Measurements from ENCODE around the gene TLE4.

The TLE4 gene

DNA sequence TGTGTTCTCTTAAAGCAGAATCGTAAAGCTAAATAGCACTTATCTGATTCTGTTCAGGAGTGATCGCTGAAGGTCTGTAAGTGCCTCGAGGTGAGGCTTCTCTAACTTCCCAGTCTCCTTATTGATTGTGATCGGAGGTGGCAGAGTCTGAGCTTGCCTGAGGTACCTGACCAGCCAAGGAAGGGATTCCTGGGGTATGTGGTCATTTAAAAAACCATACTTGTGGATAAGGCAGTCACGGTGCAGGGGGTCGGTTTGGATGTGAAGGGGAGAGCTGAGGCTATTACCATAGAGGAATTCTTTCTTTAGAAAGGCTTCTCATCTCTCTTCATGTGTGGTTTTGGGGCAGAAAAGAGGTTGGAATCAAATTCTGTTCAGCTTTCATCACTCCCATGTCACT is 193.7 kb downstream of the TLE4 start:
- in situ Hi-C loops (cut with MboI; ENCODE audit: low sequenced_read_pairs) = no loop called here

DNA sequence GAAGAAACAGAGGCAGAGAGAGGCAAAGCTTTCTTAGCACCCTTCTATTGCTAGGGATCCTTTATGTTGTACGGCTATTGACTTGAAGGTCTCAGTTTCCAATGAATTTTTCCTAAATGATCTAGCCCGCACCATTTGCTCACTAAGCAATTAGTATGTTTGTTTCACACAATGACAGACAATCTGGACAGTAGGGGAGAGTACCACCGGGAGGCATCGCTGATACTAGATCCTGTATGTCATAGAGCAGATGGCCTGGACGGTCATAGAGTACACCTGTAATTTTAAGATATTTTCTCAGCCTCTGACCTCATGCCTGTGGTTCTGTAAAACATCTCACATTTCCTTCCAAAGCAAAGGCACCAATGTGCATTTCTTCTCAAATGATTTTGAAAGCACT is 194.3 kb downstream of the TLE4 start:
- in situ Hi-C loops (cut with MboI; ENCODE audit: low sequenced_read_pairs) = no loop called here

DNA sequence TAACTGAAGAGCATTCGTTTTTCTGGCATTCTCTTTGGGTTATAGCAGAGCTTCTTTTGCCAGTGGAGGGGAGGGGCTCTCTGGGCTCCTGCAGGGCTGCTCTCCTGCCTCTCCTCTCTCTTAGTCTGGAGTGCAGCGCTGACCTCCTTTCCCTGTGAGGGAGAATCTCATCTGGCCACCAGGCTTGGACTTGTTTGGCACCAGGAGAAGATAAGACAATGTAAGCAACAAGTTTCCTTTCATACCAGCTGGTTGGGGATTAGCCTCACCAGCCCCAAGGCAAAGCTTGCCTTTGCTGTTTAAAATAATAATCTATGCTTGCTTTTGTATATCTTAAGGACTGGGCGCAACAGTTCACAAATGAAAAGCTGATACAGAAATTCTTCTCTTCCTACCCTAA is 196.4 kb downstream of the TLE4 start:
- in situ Hi-C loops (cut with MboI; ENCODE audit: low sequenced_read_pairs) = no loop called here

DNA sequence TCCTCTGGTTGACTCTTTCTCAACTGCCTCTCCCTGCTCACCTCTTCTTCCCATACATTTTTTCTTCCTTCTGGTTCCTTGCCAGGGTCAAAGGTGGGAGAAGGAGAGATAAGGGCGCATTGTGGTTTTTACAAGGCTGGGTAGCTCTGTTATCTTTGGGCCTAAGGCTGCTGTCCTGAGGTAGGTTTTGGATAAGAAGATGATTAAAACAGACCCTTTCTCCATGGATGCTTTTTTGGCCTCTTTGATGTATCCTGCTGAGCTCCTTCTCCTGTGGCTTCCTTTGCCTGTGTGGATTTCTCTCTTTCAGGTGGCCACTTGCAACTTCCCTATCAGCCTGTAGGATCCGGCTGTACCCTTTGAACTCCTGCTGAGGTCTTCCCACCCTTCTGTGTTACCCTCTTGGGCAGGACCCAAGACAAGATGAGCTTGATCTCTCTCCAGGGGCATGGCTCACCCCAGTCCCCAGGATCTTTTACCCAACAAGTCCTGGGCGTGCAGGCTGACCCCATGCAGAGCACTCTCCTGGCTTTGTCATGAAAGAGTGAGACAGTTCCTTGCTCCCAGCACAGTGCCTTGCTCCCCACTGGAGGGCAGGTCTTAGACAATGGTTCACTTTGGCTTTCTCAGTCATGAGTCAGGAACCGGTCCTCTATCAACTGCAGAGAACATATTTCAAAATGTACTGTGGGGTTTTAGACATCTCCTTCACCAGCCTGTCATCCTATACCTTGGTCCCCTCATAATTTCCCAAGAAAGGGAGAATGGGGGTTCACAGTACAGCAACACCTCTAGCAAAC is 197.9 kb downstream of the TLE4 start:
- in situ Hi-C loops (cut with MboI; ENCODE audit: low sequenced_read_pairs) = no loop called here

DNA sequence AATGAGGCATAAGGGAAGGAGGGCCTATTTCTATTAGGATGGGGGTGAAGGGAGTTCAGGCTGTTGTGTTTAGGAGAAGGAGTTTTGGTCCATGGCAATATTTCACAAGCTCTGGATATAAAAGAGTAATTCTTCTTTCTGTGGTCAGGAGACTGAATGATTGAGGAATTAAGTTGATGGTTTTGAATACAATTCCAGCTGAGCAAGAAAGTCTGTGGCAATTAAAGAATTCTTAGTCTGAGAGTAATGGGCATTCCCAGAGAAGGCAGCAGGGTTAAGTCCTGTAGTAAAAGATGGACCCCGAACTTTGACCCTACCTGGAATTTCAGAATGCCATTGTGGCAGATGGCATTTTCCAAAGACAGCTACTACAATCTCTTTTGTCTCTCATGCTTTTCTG is 202.6 kb downstream of the TLE4 start:
- in situ Hi-C loops (cut with MboI; ENCODE audit: low sequenced_read_pairs) = no loop called here
